HG03175 (cell line): Measurements from ENCODE around the gene POMC.
"Not testable (repeated sequence)": the region's sequence is repeated elsewhere in the genome, so short reads cannot be mapped to it uniquely, and the experiment has no call there.

Experiments
- ATAC-seq: cut with Tn5 transposase; IDR thresholded peaks from one replicate; pipeline ENCODE4 v1.9.1; 2021; ENCODE audit warnings: mild to moderate bottlenecking, moderate library complexity; ENCODE audit not compliant: unreplicated experiment

The POMC gene

DNA sequence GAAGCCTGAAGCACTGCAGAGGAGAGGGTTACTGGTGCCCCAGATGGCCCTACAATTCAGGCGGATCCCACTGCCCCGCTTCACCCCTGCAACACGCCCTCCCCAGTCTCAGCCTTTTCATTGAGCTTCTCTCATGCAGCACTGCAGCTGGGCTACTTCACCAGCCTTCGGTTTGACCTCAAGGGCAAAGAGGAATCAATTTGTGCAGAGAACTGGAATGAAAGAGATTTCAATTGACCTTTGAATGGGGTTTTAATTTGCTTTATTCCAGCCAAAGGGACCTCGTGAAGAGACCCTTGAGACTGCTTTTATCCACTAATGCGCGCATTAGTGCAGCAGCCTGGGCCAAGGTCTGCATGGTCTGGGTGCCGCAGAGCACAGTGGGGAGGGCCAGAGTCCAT is 8.8 kb upstream of the POMC start:
- no peak for ATAC-seq

GRCh38 chr2:25176541-25177181 is 8.3 kb upstream of the POMC start:
- ATAC-seq: no peak

GRCh38 chr2:25176138-25176537 is 7.8 kb upstream of the POMC start:
- ATAC-seq: no peak

- ATAC-seq: no peak
These were observed 5.9 kb upstream of the POMC start for GRCh38 chr2:25174192-25174861.

GRCh38 chr2:25173719-25174118 is 5.3 kb upstream of the POMC start:
- no peak for ATAC-seq

- ATAC-seq: no peak
These were observed 2.5 kb upstream of the POMC start for GRCh38 chr2:25170888-25171287.

GRCh38 chr2:25169073-25169470 is 692 bp upstream of the POMC start:
- no peak for ATAC-seq

- no peak for ATAC-seq
These were observed 2.1 kb downstream of the POMC start for GRCh38 chr2:25165992-25166875.

DNA sequence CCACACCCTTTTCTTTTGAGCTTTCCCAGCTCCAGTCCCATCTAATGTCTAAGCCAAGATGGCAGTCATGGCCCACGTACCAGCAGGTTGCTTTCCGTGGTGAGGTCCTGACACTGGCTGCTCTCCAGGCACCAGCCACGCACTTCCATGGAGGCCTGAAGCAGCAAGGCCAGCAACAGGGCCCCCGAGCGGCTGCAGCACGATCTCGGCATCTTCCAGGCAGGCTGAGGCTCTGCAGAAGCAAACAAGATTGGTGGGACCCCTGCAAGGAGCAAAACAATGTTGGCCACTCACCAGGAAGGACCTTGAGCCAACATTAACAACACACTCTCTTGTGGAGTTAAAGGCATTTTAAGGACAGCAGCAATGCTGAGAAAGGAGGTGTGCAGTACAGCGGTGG is 3.8 kb downstream of the POMC start:
- no peak for ATAC-seq

- ATAC-seq: not testable (repeated sequence)
These were observed 6.3 kb downstream of the POMC start for GRCh38 chr2:25162061-25162460.

GRCh38 chr2:25161055-25161781 is 7.2 kb downstream of the POMC start:
- ATAC-seq: no peak

- ATAC-seq: no peak
These were observed 8.0 kb downstream of the POMC start for GRCh38 chr2:25160376-25160775.

GRCh38 chr2:25159949-25160348 is 8.4 kb downstream of the POMC start:
- ATAC-seq: no peak

GRCh38 chr2:25158096-25158852 is 10.1 kb downstream of the POMC start:
- ATAC-seq: no peak

GRCh38 chr2:25155401-25155800 is 13.0 kb downstream of the POMC start:
- ATAC-seq: no peak

DNA sequence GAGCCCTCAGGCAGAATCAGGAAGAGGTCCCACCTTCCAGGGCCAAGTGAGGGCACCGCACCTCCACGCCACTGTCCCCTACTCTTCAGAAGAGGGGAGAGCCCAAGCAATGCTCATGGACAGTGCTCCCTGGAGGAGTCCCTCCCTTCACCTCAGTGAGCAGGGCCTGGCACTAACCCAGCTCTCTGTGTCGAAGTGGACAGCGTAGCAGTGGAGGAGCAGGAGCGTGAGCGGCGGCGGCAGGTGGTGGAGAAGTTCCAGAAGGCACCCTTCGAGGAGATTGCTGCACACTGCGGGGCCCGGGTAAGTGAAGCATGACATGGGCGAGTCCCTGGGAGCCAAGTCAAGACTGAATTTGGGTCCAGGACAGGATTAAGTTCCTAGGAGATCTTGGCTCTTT is 16.7 kb downstream of the POMC start:
- ATAC-seq: no peak

DNA sequence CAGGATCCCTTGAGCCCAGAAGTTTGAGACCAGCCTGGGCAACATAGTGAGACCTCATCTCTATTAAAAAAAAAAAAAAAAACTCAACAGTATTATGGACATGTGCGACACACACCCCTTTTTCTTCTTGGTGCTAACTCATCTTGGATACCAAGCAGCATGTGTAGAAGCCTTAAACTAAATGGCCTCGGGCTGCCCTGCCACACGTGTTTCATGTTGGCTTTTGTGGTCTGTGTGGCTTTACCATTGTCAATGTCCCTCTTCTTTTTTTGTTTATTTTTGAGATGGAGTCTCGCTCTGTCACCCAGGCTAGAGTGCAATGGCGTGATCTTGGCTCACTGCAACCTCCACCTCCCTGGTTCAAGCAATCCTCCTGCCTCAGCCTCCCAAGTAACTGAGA is 17.4 kb downstream of the POMC start:
- not testable (repeated sequence) for ATAC-seq

GRCh38 chr2:25149646-25150045 is 18.7 kb downstream of the POMC start:
- no peak for ATAC-seq

- no peak for ATAC-seq
These were observed 21.5 kb downstream of the POMC start for GRCh38 chr2:25146896-25147295.

DNA sequence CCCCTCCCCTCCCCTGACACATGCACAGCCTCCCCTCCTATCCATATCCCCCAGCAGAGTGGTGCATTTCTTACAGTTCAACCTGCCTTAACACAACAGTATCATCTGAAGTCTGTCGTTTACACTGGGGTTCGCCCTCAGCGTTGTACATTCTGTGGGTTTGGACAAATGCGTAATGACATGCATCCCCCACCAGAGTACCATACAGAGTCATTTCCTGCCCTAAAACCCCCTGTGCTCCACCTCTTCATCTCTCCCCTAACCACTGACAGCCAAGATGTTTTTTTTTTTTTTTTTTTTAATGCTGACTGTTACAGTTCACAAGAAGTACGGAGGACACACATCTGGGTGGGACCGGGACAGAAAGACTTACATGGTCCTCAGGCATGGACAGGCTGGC is 22.6 kb downstream of the POMC start:
- no peak for ATAC-seq
